Lower leg skin (tissue), 4 donors: ENCODE measurements around the gene IFNL1. TPM values are rescaled to one million over a fixed set of nuclear protein-coding genes. Genes with fewer than 3 reads are reported as not detected.
A peak's percentile ranks its signal among the peaks of the same experiment; 100 is the strongest.

Experiments used
- DNase-seq, 2 donors: peaks; one replicate each; pipeline ENCODE4 v3.0.0-alpha.2; 2019; ENCODE audit warnings: low spot score in 2 of 2
- H3K4me3 ChIP-seq: fragments of 200-600 bp; sonication (generic); 2 replicates; pipeline ENCODE4 v1.5.1; 2017; ENCODE audit warnings: mild to moderate bottlenecking, low read depth; ENCODE audit not compliant: poor library complexity, severe bottlenecking
- CTCF ChIP-seq, 3 donors: fragments of 450-650 bp; IDR thresholded peaks; one replicate each; pipeline ENCODE4 v1.5.1; 2016; ENCODE audit warnings: antibody characterized with exemption in 3 of 3, mild to moderate bottlenecking in 3 of 3, moderate library complexity in 2 of 3
- POLR2A ChIP-seq, 2 donors: fragments of 450-650 bp; IDR thresholded peaks; one replicate each; pipeline ENCODE4 v1.6.1; 2016 to 2017; ENCODE audit warnings: antibody characterized with exemption in 2 of 2, mild to moderate bottlenecking in 1 of 2, moderate library complexity in 1 of 2
- WGBS, 2 donors: methylation state at CpG; one replicate each; pipeline ENCODE4 v1.1.5; 2018; 5-methylcytosine and 5-hydroxymethylcytosine counted together
- intact Hi-C: fragments of 100-400 bp; cut with DNase I; formaldehyde crosslinking; loops from one replicate; pipeline ENCODE4 v1.15.0; 2023; ENCODE audit warnings: low total_unique reads
- total RNA-seq, 4 donors: library from RNA; depleted of rRNA; stranded (reverse); fragments of >200 nt; gene quantifications; one replicate each; pipeline ENCODE4 v1.1.0, GENCODE V29; 2016

IFNL1 gene
- total RNA-seq, 4 donors from 2014 or later: not detected

GRCh38 chr19:39324242-39324842 lies 28.1 kb downstream of the IFNL1 start:
- intact Hi-C loops: no loop called here
- DNase-seq: no peak
- TF ChIP-seq POLR2A (IDR thresholded peaks at IDR 0.05) (no peak), CTCF (IDR thresholded peaks at IDR 0.05) (no peak)
- WGBS, 2 donors: 65 to 79% methylated on average over 5 of the region's 5 CpGs
- no peak overlapping the region for H3K4me3 ChIP-seq

GRCh38 chr19:39325778-39326665 lies 29.8 kb downstream of the IFNL1 start:
- 70 to 76% methylated on average over 16 of the region's 16 CpGs for WGBS, 2 donors
- H3K4me3 ChIP-seq: no peak overlapping the region
- intact Hi-C loops: loop anchor here (5.0 kb wide), 2 partner anchors 209 to 364 kb away; no protein-coding TSS in a partner anchor
- TF ChIP-seq POLR2A (IDR thresholded peaks at IDR 0.05): no peak
- no peak for TF ChIP-seq CTCF (IDR thresholded peaks at IDR 0.05)
- DNase-seq: no peak

GRCh38 chr19:39327363-39328045 lies 31.3 kb downstream of the IFNL1 start:
- H3K4me3 ChIP-seq: no peak overlapping the region
- 67% methylated on average over 16 of the region's 16 CpGs for WGBS, 2 donors
- TF ChIP-seq POLR2A (IDR thresholded peaks at IDR 0.05) (no peak), CTCF (IDR thresholded peaks at IDR 0.05) (no peak)
- DNase-seq: no peak
- intact Hi-C loops: loop anchor here (5.0 kb wide), 2 partner anchors 210 to 365 kb away; no protein-coding TSS in a partner anchor

GRCh38 chr19:39328046-39328705 lies 32.0 kb downstream of the IFNL1 start:
- intact Hi-C loops: loop anchor here (5.0 kb wide), 2 partner anchors 211 to 366 kb away; no protein-coding TSS in a partner anchor
- WGBS, 2 donors: 22 to 27% methylated on average over 17 of the region's 17 CpGs
- DNase-seq: peak; percentile 74 to 97
- H3K4me3 ChIP-seq: no peak overlapping the region
- TF ChIP-seq CTCF (IDR thresholded peaks at IDR 0.05) (peak in 1 of 3 donors; percentile 82), POLR2A (IDR thresholded peaks at IDR 0.05) (no peak)

GRCh38 chr19:39329948-39330347 lies 33.7 kb downstream of the IFNL1 start:
- DNase-seq: no peak
- WGBS, 2 donors: 88 to 89% methylated on average over 7 of the region's 7 CpGs
- H3K4me3 ChIP-seq: no peak overlapping the region
- TF ChIP-seq CTCF (IDR thresholded peaks at IDR 0.05): no peak
- no peak for TF ChIP-seq POLR2A (IDR thresholded peaks at IDR 0.05)
- intact Hi-C loops: loop anchor here (5.0 kb wide), 2 partner anchors 213 to 368 kb away; no protein-coding TSS in a partner anchor
